GM08714 (cell line): ENCODE results near the gene UCN.

Source experiments
- H3K4me3 ChIP-seq: fragments of 200-500 bp; sonication (Bioruptor generic); 2 replicates; pipeline ENCODE4 v1.5.1; 2014; ENCODE audit warnings: mild to moderate bottlenecking, low read length, inconsistent platforms
- ZNF274 ChIP-seq: IDR thresholded peaks from 2 replicates; pipeline ENCODE4 v1.6.1; 2012; ENCODE audit warnings: mild to moderate bottlenecking, low read depth, low read length

UCN gene

GRCh38 chr2:27263287-27264252, 44.7 kb downstream of the UCN start:
- TF ChIP-seq ZNF274, result no peak
- H3K4me3 ChIP-seq, result peak overlapping the region; percentile 43; the same call in 1 of the 2 replicates

- no peak for TF ChIP-seq ZNF274
- peak within 1 kb of the TSS; percentile 43; the same call in 1 of the 2 replicates for H3K4me3 ChIP-seq
Observed at GRCh38 chr2:27262379-27263286, 45.6 kb downstream of the UCN start, which contains the start of gene SLC30A3. TSS of gene SLC30A3 (minus strand) at chr2:27263047. CDS start at chr2:27262906, 141 bp downstream.

- TF ChIP-seq ZNF274, result no peak
- no peak overlapping the region for H3K4me3 ChIP-seq
Observed at GRCh38 chr2:27261926-27262298, 46.3 kb downstream of the UCN start.

DNA sequence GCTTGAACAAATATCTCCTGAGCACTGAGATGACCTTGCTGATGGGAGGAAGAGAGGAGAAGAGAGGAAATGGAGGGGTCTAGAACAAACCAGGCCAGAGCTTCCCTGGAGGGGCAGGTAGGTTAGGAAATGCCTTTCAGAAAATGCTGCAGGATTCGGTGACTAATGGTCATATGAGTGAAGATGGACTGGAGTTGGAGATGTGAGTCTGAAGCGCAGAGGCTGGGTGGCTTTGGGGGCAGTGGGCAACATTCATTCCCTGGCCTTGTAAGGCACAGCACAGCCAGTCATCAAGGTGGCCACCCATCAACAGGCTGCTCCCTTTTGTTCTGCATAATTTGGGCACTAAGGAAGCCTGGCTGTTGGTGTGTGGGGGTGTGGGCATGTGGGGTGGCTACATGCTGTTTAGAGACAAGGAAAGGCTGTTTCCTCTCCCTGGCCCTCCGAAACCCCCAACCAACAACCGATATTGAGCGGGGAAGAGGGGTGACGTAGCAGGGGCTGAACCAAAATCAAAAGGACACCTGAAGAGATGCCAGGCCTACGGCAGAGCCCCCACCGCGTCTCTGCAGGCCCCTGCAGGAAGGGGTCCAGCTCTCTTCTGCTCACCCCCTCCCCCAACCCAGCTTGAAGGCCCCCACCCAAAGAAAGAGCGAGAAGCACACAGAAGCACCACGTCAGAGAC, 46.9 kb downstream of the UCN start:
- no peak overlapping the region for H3K4me3 ChIP-seq
- TF ChIP-seq ZNF274, result no peak

- no peak for TF ChIP-seq ZNF274
- H3K4me3 ChIP-seq, result no peak overlapping the region
Observed at GRCh38 chr2:27258051-27258450, 50.2 kb downstream of the UCN start.
